OCI-LY3 (cell line): Measurements from ENCODE around the gene ASTN2.

Experiments used
- CTCF ChIP-seq: fragments of 200-600, 300-600 bp; sonication (generic); IDR thresholded peaks from 2 replicates; pipeline ENCODE4 v1.5.1; 2014; ENCODE audit warnings: antibody characterized with exemption, low read length, low read depth
- EZH2phosphoT487 ChIP-seq: fragments of 200-600 bp; shearing (Covaris generic); IDR thresholded peaks from 2 replicates; pipeline ENCODE4 v1.6.1; 2018; ENCODE audit warnings: antibody characterized with exemption, mixed run types, low read depth

- TF ChIP-seq CTCF = no peak
- no peak for TF ChIP-seq EZH2phosphoT487
These were observed 873.5 kb downstream of the ASTN2 start for GRCh38 chr9:116541402-116541801.
